ENCODE data around the gene CIPC. TPM values are rescaled to one million over a fixed set of nuclear protein-coding genes. Genes with fewer than 3 reads are reported as not detected.

CIPC gene
- total RNA-seq, 1 experiment from 2014 or later: 20.6 TPM

DNA sequence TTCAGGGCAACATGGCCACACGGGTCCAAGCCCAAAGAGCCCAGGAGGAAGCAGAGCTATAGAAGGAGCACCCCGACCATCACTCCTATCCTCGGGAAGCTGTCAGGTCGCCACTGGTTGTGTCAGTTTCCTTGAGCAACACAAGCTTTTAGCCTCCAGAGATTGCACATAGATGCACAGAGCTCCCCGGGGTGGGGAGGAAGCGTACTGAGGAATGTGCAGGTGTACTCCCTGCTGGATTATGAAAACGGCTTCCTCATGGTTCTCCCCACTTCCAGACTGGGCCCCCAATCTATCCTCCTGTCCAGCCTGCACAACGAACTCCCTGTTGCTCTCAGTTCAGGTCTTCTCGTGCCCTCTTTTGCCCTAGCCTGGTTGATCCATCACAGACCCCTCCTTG, 39.3 kb upstream of the CIPC start:
- Histone ChIP-seq H3K9ac (ENCODE audit: low read length) (peak overlapping the region; percentile 24; the same call in 1 of the 2 replicates), H3K4me2 (ENCODE audit: low read length) (peak overlapping the region; percentile 59), H3K36me3 (ENCODE audit: control insufficient read depth in 1 of 2, insufficient read depth in 2 of 2, low read length in 2 of 2) (no peaks in the 10 kb centered on the region), H3K9me2 (ENCODE audit: insufficient read depth) (no peaks in the 10 kb centered on the region), H3K4me1 (ENCODE audit: control insufficient read depth in 1 of 2, insufficient read depth in 2 of 2, low read length in 2 of 2) (peaks cover 15 to 31% of the 10 kb centered on the region in 2 experiments), H3K27ac (ENCODE audit: low read depth, low read length) (peak overlapping the region; percentile 40; the same call in 1 of the 2 replicates), H3K9me3 (ENCODE audit: control insufficient read depth in 1 of 2, insufficient read depth in 1 of 2, low read depth in 1 of 2, low read length in 2 of 2) (no peaks in the 10 kb centered on the region), H4K20me1 (ENCODE audit: insufficient read depth) (no peaks in the 10 kb centered on the region), H3K27me3 (ENCODE audit: insufficient read depth, low read length) (no peaks in the 10 kb centered on the region), H3K4me3 (replicated peaks in 1 of 2; ENCODE audit: low read depth in 1 of 2, low read length in 2 of 2) (no peak overlapping the region), H2AFZ (ENCODE audit: low read depth, low read length, poor library complexity, severe bottlenecking) (no peak overlapping the region), H3K79me2 (ENCODE audit: insufficient read depth, low read length) (no peaks in the 10 kb centered on the region)
- POLR2A ChIA-PET: interaction anchor here (1.6 to 2.1 kb wide), 3 partner anchors 13 to 183 kb away, joined by 6 to 7 read pairs (median 7); no protein-coding TSS in a partner anchor
- intact Hi-C loops (cut with micrococcal nuclease): loop anchor here (2.0 kb wide), 1 partner anchor 112 kb away; no protein-coding TSS in a partner anchor
- BruUV-seq (replicated peaks): no TSS peak
- no peak for TF ChIP-seq TCF7L2 (IDR thresholded peaks at IDR 0.05; ENCODE audit: borderline replicate concordance, extremely low read depth, insufficient read depth, insufficient read length)
- TF ChIP-seq YY1 (IDR thresholded peaks at IDR 0.05; ENCODE audit: extremely low read depth, insufficient replicate concordance, low read depth, low read length): no peak
- TF ChIP-seq SRF (IDR thresholded peaks at IDR 0.05; ENCODE audit: low read depth): no peak
- no peak for TF ChIP-seq SP1 (IDR thresholded peaks at IDR 0.05; ENCODE audit: low read depth)
- TF ChIP-seq MAX (IDR thresholded peaks at IDR 0.05): no peak
- no peak for TF ChIP-seq EZH2 (IDR thresholded peaks at IDR 0.05)
- no peak for TF ChIP-seq EGR1 (IDR thresholded peaks at IDR 0.05; ENCODE audit: low read depth)
- no peak for TF ChIP-seq ZFX (IDR thresholded peaks at IDR 0.05)
- TF ChIP-seq EZH2phosphoT487 (IDR thresholded peaks at IDR 0.05; ENCODE audit: borderline replicate concordance): no peak
- TF ChIP-seq ZBTB33 (IDR thresholded peaks at IDR 0.05; ENCODE audit: extremely low read depth, insufficient replicate concordance, low read length): no peak
- no peak for TF ChIP-seq RAD21 (IDR thresholded peaks at IDR 0.05; ENCODE audit: low read depth)
- TF ChIP-seq, protein P1, sequence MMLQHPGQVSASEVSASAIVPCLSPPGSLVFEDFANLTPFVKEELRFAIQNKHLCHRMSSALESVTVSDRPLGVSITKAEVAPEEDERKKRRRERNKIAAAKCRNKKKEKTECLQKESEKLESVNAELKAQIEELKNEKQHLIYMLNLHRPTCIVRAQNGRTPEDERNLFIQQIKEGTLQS (IDR thresholded peaks at IDR 0.05): no peak
- no peak for TF ChIP-seq POLR2AphosphoS5 (IDR thresholded peaks at IDR 0.05; ENCODE audit: low read depth, low read length)
- no peak for TF ChIP-seq ZNF274 (IDR thresholded peaks at IDR 0.05; ENCODE audit: low read depth, low read length)
- no peak for TF ChIP-seq CBX3 (IDR thresholded peaks at IDR 0.05; ENCODE audit: low read depth)
- RAD21 ChIA-PET (ENCODE audit: low non-redundant PET in 1 of 2, low total read pairs in 2 of 2, uncharacterized antibody in 2 of 2, unreplicated experiment in 2 of 2): interaction anchor here (0.6 to 1.8 kb wide), 8 partner anchors 14 to 185 kb away, joined by 3 to 8 read pairs (median 3); no protein-coding TSS in a partner anchor
- no peak for DNase-seq (ENCODE audit: low read depth, low spot score)
- no peak for ATAC-seq
- CTCF ChIA-PET: interaction anchor here (0.8 to 3.3 kb wide), 7 partner anchors 9 to 182 kb away, joined by 3 to 22 read pairs (median 6); no protein-coding TSS in a partner anchor
